Measurements from ENCODE around the gene ZNF672. TPM values are rescaled to one million over a fixed set of nuclear protein-coding genes. Genes with fewer than 3 reads are reported as not detected.

The ZNF672 gene
- total and polyA plus RNA-seq, 2 of the 13 experiments (the other 11 are each of a cell fraction or from before 2014, with no cell fraction given): 17.2 to 22.9 TPM

DNA sequence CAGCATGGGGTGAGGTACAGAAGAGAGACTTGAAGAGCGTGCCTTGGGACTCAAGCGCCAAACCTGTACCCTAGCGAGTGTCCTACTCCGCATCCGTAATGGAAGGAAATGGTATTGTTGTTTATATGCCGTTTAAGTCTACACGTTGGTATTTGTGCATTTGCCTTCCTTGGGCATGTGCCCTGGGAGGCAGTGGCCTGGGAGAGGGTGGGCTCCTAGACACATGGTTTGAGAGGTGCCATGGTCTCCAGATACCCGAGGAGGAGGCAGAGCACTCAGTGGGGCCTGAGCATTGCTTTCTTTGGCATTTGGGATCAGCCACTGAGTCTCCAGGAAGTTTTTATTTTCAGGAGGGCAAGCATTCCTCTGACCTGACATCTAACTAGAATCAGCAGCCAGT is 6.5 kb downstream of the ZNF672 start:
- Histone ChIP-seq H3K27me3 (ENCODE audit: control insufficient read depth in 1 of 2, insufficient read depth in 2 of 2, low read length in 2 of 2) (no peaks in the 10 kb centered on the region), H3K9me3 (ENCODE audit: low read length) (no peaks in the 10 kb centered on the region), H3K9ac (ENCODE audit: insufficient read depth, low read depth, low read length) (no peak overlapping the region), H3K4me3 (replicated peaks in 1 of 3; ENCODE audit: insufficient read depth in 1 of 3, low read depth in 2 of 3, low read length in 3 of 3) (no peak overlapping the region), H3K27ac (ENCODE audit: extremely low read length, insufficient read depth, low read length) (no peak overlapping the region), H3K4me2 (ENCODE audit: low read depth, low read length) (no peak overlapping the region), H3K4me1 (ENCODE audit: insufficient read depth, low read length) (peaks cover 29% of the 10 kb centered on the region), H2AFZ (ENCODE audit: low read length) (no peak overlapping the region), H3K36me3 (replicated peaks in 1 of 2; ENCODE audit: control insufficient read depth in 1 of 2, insufficient read depth in 2 of 2, low read length in 2 of 2) (peaks cover 19 to 48% of the 10 kb centered on the region in 2 experiments), H3K79me2 (ENCODE audit: insufficient read depth, low read length) (peaks cover 24% of the 10 kb centered on the region), H4K20me1 (ENCODE audit: insufficient read depth, low read length) (0 out of 2 replicates have a peak, but pooled peaks cover 2% of the 10 kb centered on the region)
- in situ Hi-C loops (cut with HindIII; ENCODE audit: extremely low pct_ligation_motif_present, low pct_unique_long_range_greater_than_20kb) (no loop called here), intact Hi-C loops (cut with micrococcal nuclease; ENCODE audit: unreplicated experiment) (no loop called here)
- DNase-seq (ENCODE audit: low spot score) (no peak), FAIRE-seq (no peak), ATAC-seq (no peak)
- WGBS (ENCODE audit: low lambda C conversion rate): 94% methylated on average over 8 of the region's 8 CpGs
- CTCF ChIA-PET (ENCODE audit: low intra/inter-chr PET ratio, low total read pairs): no interaction called here
- BruUV-seq (replicated peaks): no TSS peak
- POLR2A ChIA-PET: no interaction called here
- TF ChIP-seq ZMAT5 (CRISPR knock-in tag; IDR thresholded peaks at IDR 0.05; ENCODE audit: borderline replicate concordance, low read depth) (no peak), MBD4 (IDR thresholded peaks at IDR 0.05; ENCODE audit: borderline replicate concordance, low read length) (no peak), HNRNPUL1 (IDR thresholded peaks at IDR 0.05; ENCODE audit: low read depth, low read length) (no peak), RCOR2 (CRISPR knock-in tag; IDR thresholded peaks at IDR 0.05) (no peak), ZNF747 (CRISPR knock-in tag; IDR thresholded peaks at IDR 0.05; ENCODE audit: borderline replicate concordance) (no peak), TFAP4 (IDR thresholded peaks at IDR 0.05; ENCODE audit: borderline replicate concordance, low read depth) (no peak), ZFYVE20 (CRISPR knock-in tag; IDR thresholded peaks at IDR 0.05; ENCODE audit: borderline replicate concordance, low read depth) (no peak), PTBP1 (IDR thresholded peaks at IDR 0.05; ENCODE audit: low read depth, low read length, poor library complexity, severe bottlenecking) (no peak), ZNF367 (CRISPR knock-in tag; IDR thresholded peaks at IDR 0.05; ENCODE audit: borderline replicate concordance) (no peak), MED13 (CRISPR knock-in tag; IDR thresholded peaks at IDR 0.05) (no peak), ZNF557 (CRISPR knock-in tag; IDR thresholded peaks at IDR 0.05) (no peak)
- TF ChIP-seq, protein P1, sequence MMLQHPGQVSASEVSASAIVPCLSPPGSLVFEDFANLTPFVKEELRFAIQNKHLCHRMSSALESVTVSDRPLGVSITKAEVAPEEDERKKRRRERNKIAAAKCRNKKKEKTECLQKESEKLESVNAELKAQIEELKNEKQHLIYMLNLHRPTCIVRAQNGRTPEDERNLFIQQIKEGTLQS (CRISPR knock-in tag; IDR thresholded peaks at IDR 0.05): no peak
- TF ChIP-seq, protein P2, sequence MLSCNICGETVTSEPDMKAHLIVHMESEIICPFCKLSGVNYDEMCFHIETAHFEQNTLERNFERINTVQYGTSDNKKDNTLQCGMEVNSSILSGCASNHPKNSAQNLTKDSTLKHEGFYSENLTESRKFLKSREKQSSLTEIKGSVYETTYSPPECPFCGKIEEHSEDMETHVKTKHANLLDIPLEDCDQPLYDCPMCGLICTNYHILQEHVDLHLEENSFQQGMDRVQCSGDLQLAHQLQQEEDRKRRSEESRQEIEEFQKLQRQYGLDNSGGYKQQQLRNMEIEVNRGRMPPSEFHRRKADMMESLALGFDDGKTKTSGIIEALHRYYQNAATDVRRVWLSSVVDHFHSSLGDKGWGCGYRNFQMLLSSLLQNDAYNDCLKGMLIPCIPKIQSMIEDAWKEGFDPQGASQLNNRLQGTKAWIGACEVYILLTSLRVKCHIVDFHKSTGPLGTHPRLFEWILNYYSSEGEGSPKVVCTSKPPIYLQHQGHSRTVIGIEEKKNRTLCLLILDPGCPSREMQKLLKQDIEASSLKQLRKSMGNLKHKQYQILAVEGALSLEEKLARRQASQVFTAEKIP (CRISPR knock-in tag; IDR thresholded peaks at IDR 0.05; ENCODE audit: borderline replicate concordance): no peak
- TF ChIP-seq, protein P3, sequence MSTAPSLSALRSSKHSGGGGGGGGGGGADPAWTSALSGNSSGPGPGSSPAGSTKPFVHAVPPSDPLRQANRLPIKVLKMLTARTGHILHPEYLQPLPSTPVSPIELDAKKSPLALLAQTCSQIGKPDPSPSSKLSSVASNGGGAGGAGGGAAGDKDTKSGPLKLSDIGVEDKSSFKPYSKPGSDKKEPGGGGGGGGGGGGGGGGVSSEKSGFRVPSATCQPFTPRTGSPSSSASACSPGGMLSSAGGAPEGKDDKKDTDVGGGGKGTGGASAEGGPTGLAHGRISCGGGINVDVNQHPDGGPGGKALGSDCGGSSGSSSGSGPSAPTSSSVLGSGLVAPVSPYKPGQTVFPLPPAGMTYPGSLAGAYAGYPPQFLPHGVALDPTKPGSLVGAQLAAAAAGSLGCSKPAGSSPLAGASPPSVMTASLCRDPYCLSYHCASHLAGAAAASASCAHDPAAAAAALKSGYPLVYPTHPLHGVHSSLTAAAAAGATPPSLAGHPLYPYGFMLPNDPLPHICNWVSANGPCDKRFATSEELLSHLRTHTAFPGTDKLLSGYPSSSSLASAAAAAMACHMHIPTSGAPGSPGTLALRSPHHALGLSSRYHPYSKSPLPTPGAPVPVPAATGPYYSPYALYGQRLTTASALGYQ (CRISPR knock-in tag; IDR thresholded peaks at IDR 0.05): no peak

Measured in HepG2 (cell line).